Neuronal stem cell (in vitro differentiated cells): ENCODE results near the gene CUX1.

Experiments used
- DNase-seq: peaks from one replicate; pipeline ENCODE4 v3.0.0-alpha.2; 2013; ENCODE audit warnings: low spot score
- H2AFZ ChIP-seq: one replicate; pipeline ENCODE4 v1.6.1; 2013; ENCODE audit warnings: mild to moderate bottlenecking, low read length, inconsistent platforms
- H2AK5ac ChIP-seq: 2 replicates; pipeline ENCODE4 v1.6.1; 2013; ENCODE audit warnings: low read depth, mild to moderate bottlenecking, inconsistent platforms, low read length, moderate library complexity, mixed read lengths
- H2BK120ac ChIP-seq: 2 replicates; pipeline ENCODE4 v1.6.1; 2013; ENCODE audit warnings: low read depth, mild to moderate bottlenecking, inconsistent platforms, low read length, moderate library complexity, mixed read lengths
- H2BK12ac ChIP-seq: one replicate; pipeline ENCODE4 v1.6.1; 2013; ENCODE audit warnings: low read length, inconsistent platforms
- H2BK15ac ChIP-seq: 2 replicates; pipeline ENCODE4 v1.6.1; 2013; ENCODE audit warnings: mild to moderate bottlenecking, low read length, inconsistent platforms, mixed read lengths
- H2BK5ac ChIP-seq: one replicate; pipeline ENCODE4 v1.6.1; 2013; ENCODE audit warnings: inconsistent platforms, mild to moderate bottlenecking, low read length, moderate library complexity
- H3K14ac ChIP-seq: one replicate; pipeline ENCODE4 v1.6.1; 2013; ENCODE audit warnings: low read length, inconsistent platforms
- H3K18ac ChIP-seq: 2 replicates; pipeline ENCODE4 v1.6.1; 2013; ENCODE audit warnings: low read length, inconsistent platforms
- H3K23ac ChIP-seq: 2 replicates; pipeline ENCODE4 v1.6.1; 2013; ENCODE audit warnings: low read depth, mild to moderate bottlenecking, mixed read lengths, low read length, inconsistent platforms; ENCODE audit not compliant: poor library complexity
- H3K27ac ChIP-seq: replicated peaks from 3 replicates; pipeline ENCODE4 v1.5.1; 2013; ENCODE audit warnings: low read length, inconsistent platforms
- H3K27me3 ChIP-seq, 3 experiments: 2 replicates each; pipeline ENCODE4 v1.6.1; 2013; ENCODE audit warnings: low read length in 3 of 3, mild to moderate bottlenecking in 2 of 3, inconsistent platforms in 1 of 3, low read depth in 1 of 3, mixed read lengths in 1 of 3, moderate library complexity in 1 of 3; ENCODE audit not compliant: control insufficient read depth in 3 of 3, insufficient read depth in 3 of 3
- H3K36me3 ChIP-seq, 2 donors: replicated peaks in 1 of 2; 2 replicates each; pipeline ENCODE4 v1.6.1; 2013; ENCODE audit warnings: low read length in 2 of 2; ENCODE audit not compliant: control insufficient read depth in 2 of 2, insufficient read depth in 2 of 2
- H3K4ac ChIP-seq: 2 replicates; pipeline ENCODE4 v1.6.1; 2013; ENCODE audit warnings: inconsistent platforms, mild to moderate bottlenecking, low read length, moderate library complexity
- H3K4me1 ChIP-seq, 2 donors: 1 replicate in 1 of 2; 2 replicates in 1 of 2; pipeline ENCODE4 v1.6.1; 2013; ENCODE audit warnings: low read length in 2 of 2, low read depth in 1 of 2; ENCODE audit not compliant: control insufficient read depth in 2 of 2, insufficient read depth in 1 of 2
- H3K4me2 ChIP-seq: one replicate; pipeline ENCODE4 v1.6.1; 2013; ENCODE audit warnings: mild to moderate bottlenecking, low read length, inconsistent platforms; ENCODE audit not compliant: insufficient read depth, poor library complexity, severe bottlenecking
- H3K4me3 ChIP-seq, 2 donors: 2 replicates each; pipeline ENCODE4 v1.5.1; 2013; ENCODE audit warnings: low read length in 2 of 2, mild to moderate bottlenecking in 2 of 2, inconsistent platforms in 1 of 2, moderate library complexity in 1 of 2
- H3K79me1 ChIP-seq: one replicate; pipeline ENCODE4 v1.6.1; 2013; ENCODE audit warnings: low read depth, mild to moderate bottlenecking, inconsistent platforms, low read length, moderate library complexity
- H3K9ac ChIP-seq: one replicate; pipeline ENCODE4 v1.6.1; 2013; ENCODE audit warnings: mild to moderate bottlenecking, low read depth, low read length, inconsistent platforms; ENCODE audit not compliant: poor library complexity
- H3K9me3 ChIP-seq, 2 donors: replicated peaks in 1 of 2; 2 replicates each; pipeline versions ENCODE3 to v1.6.1; 2013; ENCODE audit warnings: low read length in 2 of 2, mild to moderate bottlenecking in 2 of 2, inconsistent platforms in 1 of 2, low read depth in 1 of 2, mixed read lengths in 1 of 2, moderate library complexity in 1 of 2; ENCODE audit not compliant: control insufficient read depth in 2 of 2, insufficient read depth in 1 of 2
- H4K8ac ChIP-seq: one replicate; pipeline ENCODE4 v1.6.1; 2013; ENCODE audit warnings: low read depth, mild to moderate bottlenecking, inconsistent platforms, low read length, moderate library complexity
- H4K91ac ChIP-seq: one replicate; pipeline ENCODE4 v1.6.1; 2013; ENCODE audit warnings: low read length, low read depth, mild to moderate bottlenecking, inconsistent platforms; ENCODE audit not compliant: poor library complexity
- WGBS, 2 donors: extraction: QIAGEN DNeasy Blood & Tissue Kit; methylation state at CpG; one replicate each; pipeline ENCODE4 v1.1.7; 2013; ENCODE audit warnings: missing lambda C conversion rate in 2 of 2, mixed read lengths in 1 of 2; ENCODE audit not compliant: insufficient read length in 2 of 2, insufficient replicate concordance in 1 of 2; ENCODE audit errors: extremely low coverage in 2 of 2; 5-methylcytosine and 5-hydroxymethylcytosine counted together

The CUX1 gene

DNA sequence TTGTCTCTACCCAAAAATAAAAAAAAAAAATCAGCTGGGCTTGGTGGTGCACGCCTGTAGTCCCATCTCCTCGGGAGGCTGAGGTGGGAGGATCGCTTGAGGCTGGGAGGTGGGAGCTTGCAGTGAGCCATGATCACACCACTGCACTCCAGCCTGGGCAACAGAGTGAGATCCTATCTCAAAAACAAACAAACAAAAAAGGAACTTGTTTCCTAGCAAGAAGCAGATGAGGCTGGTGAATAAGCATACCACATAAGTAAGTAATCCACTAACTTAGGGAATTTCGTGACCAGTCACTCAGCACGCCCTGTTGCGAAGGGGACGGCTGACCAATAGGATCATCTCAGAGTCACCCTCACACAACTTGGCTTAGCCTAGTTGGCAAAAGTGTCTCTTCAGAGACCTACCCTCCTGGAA is 64.6 kb downstream of the CUX1 start:
- Histone ChIP-seq H3K4me3 (no peak overlapping the region), H4K8ac (no peak overlapping the region), H2BK15ac (no peak overlapping the region), H3K23ac (no peak overlapping the region), H3K4ac (no peak overlapping the region), H3K27me3 (no peaks in the 10 kb centered on the region), H3K79me1 (peaks cover 17% of the 10 kb centered on the region), H3K9me3 (no peaks in the 10 kb centered on the region), H2AK5ac (no peak overlapping the region), H3K27ac (no peak overlapping the region), H2BK5ac (no peak overlapping the region), H2BK120ac (no peak overlapping the region), H3K14ac (no peak overlapping the region), H2BK12ac (no peak overlapping the region), H4K91ac (no peak overlapping the region), H3K4me2 (no peak overlapping the region), H3K9ac (no peak overlapping the region), H2AFZ (no peak overlapping the region), H3K18ac (no peak overlapping the region), H3K4me1 (peaks cover 11 to 19% of the 10 kb centered on the region in 2 donors), H3K36me3 (no peaks in the 10 kb centered on the region)
- no peak for DNase-seq
- no CpG with 5 or more reads among the region's 7 CpGs for WGBS, 2 donors

- no peak for DNase-seq
- no peak overlapping the region for H3K14ac ChIP-seq
- H3K23ac ChIP-seq: no peak overlapping the region
- peaks cover 11 to 19% of the 10 kb centered on the region in 2 donors for H3K4me1 ChIP-seq
- H3K9ac ChIP-seq: no peak overlapping the region
- no peak overlapping the region for H3K4me2 ChIP-seq
- no peaks in the 10 kb centered on the region for H3K36me3 ChIP-seq
- H3K18ac ChIP-seq: no peak overlapping the region
- H2AK5ac ChIP-seq: no peak overlapping the region
- WGBS, 2 donors: no CpG with 5 or more reads among the region's 18 CpGs
- H2BK120ac ChIP-seq: no peak overlapping the region
- no peak overlapping the region for H4K8ac ChIP-seq
- no peaks in the 10 kb centered on the region for H3K9me3 ChIP-seq
- no peak overlapping the region for H4K91ac ChIP-seq
- no peak overlapping the region for H3K27ac ChIP-seq
- H3K27me3 ChIP-seq: no peaks in the 10 kb centered on the region
- no peak overlapping the region for H2BK5ac ChIP-seq
- H3K4me3 ChIP-seq: no peak overlapping the region
- no peak overlapping the region for H3K4ac ChIP-seq
- H2AFZ ChIP-seq: no peak overlapping the region
- H2BK15ac ChIP-seq: no peak overlapping the region
- peaks cover 17% of the 10 kb centered on the region for H3K79me1 ChIP-seq
- H2BK12ac ChIP-seq: no peak overlapping the region
These were observed 65.5 kb downstream of the CUX1 start for GRCh38 chr7:101882595-101883564.

GRCh38 chr7:101884671-101885596 is 67.5 kb downstream of the CUX1 start:
- no peaks in the 10 kb centered on the region for H3K27me3 ChIP-seq
- H4K91ac ChIP-seq: no peak overlapping the region
- no peak overlapping the region for H2AFZ ChIP-seq
- peak overlapping the region; percentile 67 for H3K18ac ChIP-seq
- no peak overlapping the region for H2BK15ac ChIP-seq
- no peak overlapping the region for H3K4ac ChIP-seq
- no peak overlapping the region for H3K4me2 ChIP-seq
- H3K23ac ChIP-seq: no peak overlapping the region
- H3K36me3 ChIP-seq: no peaks in the 10 kb centered on the region
- no peak overlapping the region for H2BK120ac ChIP-seq
- no peak for DNase-seq
- no peak overlapping the region for H2BK12ac ChIP-seq
- no peaks in the 10 kb centered on the region for H3K9me3 ChIP-seq
- H3K14ac ChIP-seq: no peak overlapping the region
- no peak overlapping the region for H2BK5ac ChIP-seq
- no CpG with 5 or more reads among the region's 13 CpGs for WGBS, 2 donors
- H3K4me1 ChIP-seq: peaks cover 6 to 17% of the 10 kb centered on the region in 2 donors
- no peak overlapping the region for H4K8ac ChIP-seq
- H2AK5ac ChIP-seq: no peak overlapping the region
- H3K4me3 ChIP-seq: no peak overlapping the region
- H3K79me1 ChIP-seq: peaks cover 15% of the 10 kb centered on the region
- no peak overlapping the region for H3K27ac ChIP-seq
- H3K9ac ChIP-seq: no peak overlapping the region

GRCh38 chr7:101885597-101885955 is 68.2 kb downstream of the CUX1 start:
- no peak overlapping the region for H3K9ac ChIP-seq
- H2BK120ac ChIP-seq: no peak overlapping the region
- H4K91ac ChIP-seq: no peak overlapping the region
- H2BK15ac ChIP-seq: no peak overlapping the region
- H3K9me3 ChIP-seq: no peaks in the 10 kb centered on the region
- H3K27me3 ChIP-seq: no peaks in the 10 kb centered on the region
- H3K27ac ChIP-seq: no peak overlapping the region
- H3K4ac ChIP-seq: no peak overlapping the region
- H3K4me3 ChIP-seq: no peak overlapping the region
- no peak overlapping the region for H3K4me2 ChIP-seq
- no CpG with 5 or more reads among the region's 12 CpGs for WGBS, 2 donors
- DNase-seq: no peak
- peak overlapping the region; percentile 11 for H3K23ac ChIP-seq
- H3K14ac ChIP-seq: no peak overlapping the region
- peaks cover 6 to 17% of the 10 kb centered on the region in 2 donors for H3K4me1 ChIP-seq
- H2BK12ac ChIP-seq: no peak overlapping the region
- H4K8ac ChIP-seq: no peak overlapping the region
- no peak overlapping the region for H2AFZ ChIP-seq
- H3K36me3 ChIP-seq: no peaks in the 10 kb centered on the region
- peaks cover 15% of the 10 kb centered on the region for H3K79me1 ChIP-seq
- H2BK5ac ChIP-seq: no peak overlapping the region
- no peak overlapping the region for H3K18ac ChIP-seq
- no peak overlapping the region for H2AK5ac ChIP-seq
